NCI-H2196 treated with DMSO at 0.1 percent for 48 hours (cell line): ENCODE results near the gene SIRPA.

Experiments
- DNase-seq: peaks from one replicate; lab custom pipeline; 2025; ENCODE audit not compliant: unreplicated experiment; lab: John Stamatoyannopoulos, UW

The SIRPA gene

GRCh38 chr20:1894951-1895673, at the start of gene SIRPA:
Gene SIRPA, plus strand, starts transcription at chr20:1895407. Its CDS starts 41 bp downstream, at chr20:1895448.
- DNase-seq: no peak

- no peak for DNase-seq
Measured at GRCh38 chr20:1845701-1846100, 49.5 kb upstream of the SIRPA start.

GRCh38 chr20:1846341-1846740, 48.9 kb upstream of the SIRPA start:
- no peak for DNase-seq

- no peak for DNase-seq
Measured at GRCh38 chr20:1846876-1847275, 48.3 kb upstream of the SIRPA start.

- no peak for DNase-seq
Measured at GRCh38 chr20:1847780-1848179, 47.4 kb upstream of the SIRPA start.

- DNase-seq: no peak
Measured at GRCh38 chr20:1848373-1848772, 46.8 kb upstream of the SIRPA start.

GRCh38 chr20:1851396-1851795, 43.8 kb upstream of the SIRPA start:
- no peak for DNase-seq

- no peak for DNase-seq
Measured at GRCh38 chr20:1853473-1853872, 41.7 kb upstream of the SIRPA start.

- DNase-seq: no peak
Measured at GRCh38 chr20:1854246-1854645, 41.0 kb upstream of the SIRPA start.

- DNase-seq: no peak
Measured at GRCh38 chr20:1855109-1855508, 40.1 kb upstream of the SIRPA start.

GRCh38 chr20:1855690-1856089, 39.5 kb upstream of the SIRPA start:
- DNase-seq: no peak

GRCh38 chr20:1856424-1856823, 38.8 kb upstream of the SIRPA start:
- DNase-seq: no peak

GRCh38 chr20:1857466-1857865, 37.7 kb upstream of the SIRPA start:
- no peak for DNase-seq

GRCh38 chr20:1858871-1859270, 36.3 kb upstream of the SIRPA start:
- no peak for DNase-seq

GRCh38 chr20:1860446-1860845, 34.8 kb upstream of the SIRPA start:
- DNase-seq: no peak

GRCh38 chr20:1861347-1861976, 33.7 kb upstream of the SIRPA start:
- DNase-seq: no peak

GRCh38 chr20:1861996-1862662, 33.1 kb upstream of the SIRPA start:
- DNase-seq: no peak

- no peak for DNase-seq
Measured at GRCh38 chr20:1862663-1863053, 32.5 kb upstream of the SIRPA start.

GRCh38 chr20:1863296-1863695, 31.9 kb upstream of the SIRPA start:
- DNase-seq: no peak

GRCh38 chr20:1866834-1867233, 28.4 kb upstream of the SIRPA start:
- no peak for DNase-seq

- DNase-seq: no peak
Measured at GRCh38 chr20:1867495-1868260, 27.5 kb upstream of the SIRPA start.

- DNase-seq: no peak
Measured at GRCh38 chr20:1868856-1869255, 26.4 kb upstream of the SIRPA start.
